Stomach (tissue), 4 donors: Measurements from ENCODE around the gene PPP1CA.

Source experiments
- CTCF ChIP-seq, 7 experiments: fragments of 450-650 bp in 4 of 7; fragments of 200-600 bp in 3 of 7; sonication (generic) in 3 of 7; IDR thresholded peaks; one replicate each; pipeline ENCODE4 v1.5.1; 2016 to 2019; ENCODE audit warnings: antibody characterized with exemption in 7 of 7, control low read depth in 2 of 7, mild to moderate bottlenecking in 1 of 7
- EP300 ChIP-seq: sonication (generic); formaldehyde crosslinking; IDR thresholded peaks from one replicate; pipeline ENCODE4 v1.6.1; 2017; ENCODE audit warnings: antibody characterized with exemption
- POLR2A ChIP-seq, 4 donors: fragments of 450-650 bp; IDR thresholded peaks; one replicate each; pipeline ENCODE4 v1.6.1; 2016; ENCODE audit warnings: antibody characterized with exemption in 4 of 4, control low read depth in 2 of 4, mild to moderate bottlenecking in 1 of 4, moderate library complexity in 1 of 4
- POLR2AphosphoS5 ChIP-seq, 3 donors: sonication (generic); formaldehyde crosslinking; IDR thresholded peaks; one replicate each; pipeline ENCODE4 v1.6.1; 2016; ENCODE audit warnings: antibody characterized with exemption in 3 of 3

DNA sequence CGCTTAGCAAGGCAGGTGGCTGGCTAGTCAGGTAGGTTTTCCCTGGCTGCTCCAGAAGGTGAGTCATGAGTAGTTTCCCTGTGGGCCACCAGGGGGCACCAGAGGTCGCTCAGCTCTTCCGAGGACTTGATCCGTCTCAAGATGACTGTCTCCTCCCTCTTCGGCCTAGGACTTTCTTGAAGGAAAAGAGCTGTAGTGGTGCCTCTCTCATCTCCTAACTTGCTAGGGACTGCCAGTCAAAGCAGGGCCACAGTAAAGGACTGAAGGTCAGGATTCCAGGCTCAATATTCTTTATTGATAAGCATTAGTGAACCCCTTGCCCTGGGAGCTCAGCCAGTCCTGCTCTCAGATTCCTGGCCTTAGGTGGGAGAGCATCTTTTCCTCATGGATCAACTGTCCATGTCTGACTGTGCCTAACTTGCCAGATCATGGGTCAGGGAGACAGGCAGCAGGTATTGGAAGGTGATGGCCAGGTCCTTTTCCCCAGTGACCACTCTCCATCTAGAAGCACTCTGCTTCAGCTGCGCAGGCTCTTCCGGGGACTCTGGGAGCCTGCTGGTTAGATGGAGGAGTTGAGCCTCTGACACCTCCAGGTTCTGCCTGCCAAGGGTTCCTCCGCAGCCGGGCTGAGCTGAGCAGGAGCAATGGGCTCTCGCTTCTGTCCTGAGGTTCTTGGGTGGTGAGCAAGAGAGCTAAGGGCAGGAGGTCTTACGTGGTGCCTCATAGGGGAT, 50.2 kb downstream of the PPP1CA start:
- TF ChIP-seq CTCF (IDR thresholded peaks at IDR 0.05) (peak in 6 of 7 experiments; percentile 72 to 95 (median 90)), POLR2A (IDR thresholded peaks at IDR 0.05) (no peak), POLR2AphosphoS5 (IDR thresholded peaks at IDR 0.05) (peak in 2 of 3 donors; percentile 23 to 78), EP300 (no peak)
